GM19372 (cell line): ENCODE results near the gene TTC39C.
"Not testable (repeated sequence)": the region's sequence is repeated elsewhere in the genome, so short reads cannot be mapped to it uniquely, and the experiment has no call there.

ENCODE experiments used
- ATAC-seq: cut with Tn5 transposase; IDR thresholded peaks from one replicate; pipeline ENCODE4 v1.9.1; 2021; ENCODE audit warnings: mild to moderate bottlenecking, low read depth, moderate library complexity; ENCODE audit not compliant: unreplicated experiment

Gene TTC39C

GRCh38 chr18:24051031-24051947, 36.7 kb downstream of the TTC39C start:
- no peak for ATAC-seq

GRCh38 chr18:24052053-24052452, 37.5 kb downstream of the TTC39C start:
- ATAC-seq, result no peak

GRCh38 chr18:24053211-24053610, 38.7 kb downstream of the TTC39C start:
- ATAC-seq, result no peak

- ATAC-seq, result no peak
Observed at GRCh38 chr18:24054130-24054529, 39.6 kb downstream of the TTC39C start.

- no peak for ATAC-seq
Observed at GRCh38 chr18:24055009-24055804, 40.7 kb downstream of the TTC39C start.

GRCh38 chr18:24055878-24056277, 41.3 kb downstream of the TTC39C start:
- no peak for ATAC-seq

GRCh38 chr18:24056506-24056905, 42.0 kb downstream of the TTC39C start:
- no peak for ATAC-seq

- no peak for ATAC-seq
Observed at GRCh38 chr18:24057804-24058203, 43.2 kb downstream of the TTC39C start.

GRCh38 chr18:24059385-24059784, 44.8 kb downstream of the TTC39C start:
- ATAC-seq, result not testable (repeated sequence)

GRCh38 chr18:24060644-24061043, 46.1 kb downstream of the TTC39C start:
- no peak for ATAC-seq

- ATAC-seq, result no peak
Observed at GRCh38 chr18:24063121-24063731, 48.7 kb downstream of the TTC39C start.

GRCh38 chr18:24064391-24065100, 50.0 kb downstream of the TTC39C start:
- no peak for ATAC-seq

- ATAC-seq, result no peak
Observed at GRCh38 chr18:24065906-24066305, 51.4 kb downstream of the TTC39C start.

- no peak for ATAC-seq
Observed at GRCh38 chr18:24068945-24069693, 54.6 kb downstream of the TTC39C start.

- no peak for ATAC-seq
Observed at GRCh38 chr18:24071029-24071428, 56.5 kb downstream of the TTC39C start.

- no peak for ATAC-seq
Observed at GRCh38 chr18:24071779-24072178, 57.2 kb downstream of the TTC39C start.

GRCh38 chr18:24072743-24073142, 58.2 kb downstream of the TTC39C start:
- no peak for ATAC-seq

- no peak for ATAC-seq
Observed at GRCh38 chr18:24073791-24074190, 59.2 kb downstream of the TTC39C start.

GRCh38 chr18:24074757-24075156, 60.2 kb downstream of the TTC39C start:
- not testable (repeated sequence) for ATAC-seq
